NCI-H2196 (cell line): Measurements from ENCODE around the gene ANTXRL.
"Not testable (repeated sequence)": the region's sequence is repeated elsewhere in the genome, so short reads cannot be mapped to it uniquely, and the experiment has no call there.

ENCODE experiments used
- DNase-seq: peaks from one replicate; lab custom pipeline; 2025; ENCODE audit not compliant: unreplicated experiment; lab: John Stamatoyannopoulos, UW

The ANTXRL gene

DNA sequence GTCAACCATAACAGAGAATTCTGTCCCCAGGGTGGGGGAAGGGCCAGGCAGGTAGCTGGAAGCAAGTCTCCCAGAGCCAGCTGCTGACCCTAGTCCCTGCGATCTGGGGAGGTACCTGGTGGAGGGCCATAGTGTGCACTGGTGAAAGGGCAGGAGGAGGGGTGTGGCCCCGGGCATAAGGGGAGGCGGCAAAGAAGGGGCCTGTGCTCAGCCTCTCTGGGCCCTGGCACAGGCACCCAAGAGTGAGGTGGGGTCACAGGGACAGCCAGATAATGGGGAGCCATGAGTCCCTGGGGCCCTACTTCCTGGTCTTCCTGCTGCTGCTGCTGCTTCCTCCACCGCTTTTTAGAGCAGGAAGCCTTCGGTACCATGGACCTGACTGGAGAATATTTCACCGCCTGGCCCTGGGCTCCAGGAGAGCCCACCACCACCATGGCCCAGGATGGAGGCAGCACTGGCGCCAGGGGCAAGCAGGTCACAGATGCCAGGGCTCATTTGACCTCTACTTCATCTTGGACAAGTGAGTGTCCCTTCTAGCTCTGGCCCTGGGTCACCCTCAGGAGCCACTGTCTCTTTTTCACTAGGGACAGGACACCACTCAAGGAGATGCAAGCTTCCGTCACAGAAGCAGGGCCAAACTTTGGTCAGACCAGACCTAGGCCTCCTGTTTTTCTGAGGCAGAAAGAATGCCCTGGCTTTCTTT lies at the start of gene ANTXRL:
Gene ANTXRL (plus strand): TSS at position 7 of the 703 bp plus-strand sequence. CDS start 266 bp downstream, at position 273.
- no peak for DNase-seq

DNA sequence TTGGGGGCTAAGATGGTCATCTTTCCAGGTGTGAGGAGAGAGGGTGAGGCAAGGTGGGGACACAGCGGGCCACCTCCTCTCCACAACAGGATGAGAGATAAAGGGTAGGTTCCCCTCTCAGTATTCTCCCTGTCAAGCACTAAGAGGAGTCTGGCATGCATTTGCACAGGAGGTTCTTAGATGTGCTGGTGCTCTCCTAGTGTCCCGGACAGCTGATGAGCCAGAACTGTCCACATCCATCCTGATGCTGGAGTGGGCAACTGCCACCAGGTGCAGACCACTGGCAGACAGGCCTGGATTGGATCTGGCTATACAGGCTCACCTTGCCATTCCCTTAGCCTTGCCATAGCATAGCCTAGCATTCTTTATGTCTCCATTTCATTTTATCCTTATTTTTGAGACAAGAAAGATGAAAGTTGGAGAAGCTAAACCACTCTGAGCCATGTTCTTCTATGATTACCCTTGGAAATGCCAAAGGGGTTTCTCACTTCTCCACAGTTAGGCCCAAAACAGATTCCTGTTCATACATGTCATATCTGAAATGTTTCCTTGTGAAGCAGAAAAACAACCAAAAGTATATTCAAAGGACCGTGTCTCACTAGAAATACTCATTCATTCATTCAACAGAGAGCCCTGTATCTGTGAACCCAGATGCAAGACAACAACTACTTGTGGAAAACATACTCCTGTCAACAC lies 48.8 kb upstream of the ANTXRL start:
- no peak for DNase-seq

DNA sequence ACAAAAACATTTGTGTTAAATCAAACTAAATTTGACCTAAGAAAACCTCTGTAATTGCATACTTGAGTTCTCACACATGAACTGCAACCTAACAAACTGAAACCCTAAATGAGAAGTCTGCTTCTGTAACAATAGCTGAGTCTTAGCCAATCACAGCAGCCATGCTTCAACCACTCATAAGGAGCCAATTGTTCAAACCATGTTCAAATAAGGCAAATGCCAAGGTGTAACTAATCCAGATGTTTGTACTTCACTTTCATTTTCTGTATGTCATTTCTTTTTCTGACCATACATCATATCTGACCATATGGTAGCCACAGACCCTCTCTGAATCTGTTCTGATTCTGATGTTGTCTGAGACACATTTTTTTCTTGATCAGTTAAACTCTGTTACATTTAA lies 47.5 kb upstream of the ANTXRL start:
- DNase-seq = no peak

DNA sequence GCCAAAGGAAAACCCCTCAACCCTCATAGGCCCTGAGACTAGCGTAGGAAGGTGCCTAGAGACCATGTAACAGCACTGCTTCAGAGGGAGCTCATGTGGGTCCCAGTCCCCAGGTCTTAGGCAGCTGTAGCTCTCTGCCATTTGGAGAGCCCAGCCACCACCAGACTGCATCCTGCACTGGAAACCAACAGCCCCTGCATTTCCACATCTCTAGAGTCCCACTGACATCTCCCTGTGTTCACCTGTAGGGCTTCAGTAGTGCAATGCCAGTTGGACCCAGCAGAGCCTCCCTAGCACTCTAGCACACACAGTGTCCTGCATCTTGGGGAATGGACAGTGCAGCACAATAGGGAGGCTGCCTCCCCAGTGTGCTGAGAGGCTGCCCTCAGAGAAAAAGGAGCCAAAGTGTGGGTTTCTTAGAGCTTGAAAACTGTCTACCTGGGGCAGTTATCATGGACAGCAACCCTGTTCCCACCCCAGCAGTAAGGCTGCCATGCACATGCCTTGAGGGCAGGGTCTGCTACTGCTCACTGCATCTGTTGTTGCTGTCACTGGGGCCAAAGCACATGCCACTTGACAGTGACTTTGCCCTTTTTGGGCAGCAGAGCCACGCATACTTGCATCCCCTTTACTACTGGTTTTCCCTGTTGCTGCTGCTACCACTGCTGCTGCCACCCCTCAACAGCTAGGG lies 46.7 kb upstream of the ANTXRL start:
- no peak for DNase-seq

DNA sequence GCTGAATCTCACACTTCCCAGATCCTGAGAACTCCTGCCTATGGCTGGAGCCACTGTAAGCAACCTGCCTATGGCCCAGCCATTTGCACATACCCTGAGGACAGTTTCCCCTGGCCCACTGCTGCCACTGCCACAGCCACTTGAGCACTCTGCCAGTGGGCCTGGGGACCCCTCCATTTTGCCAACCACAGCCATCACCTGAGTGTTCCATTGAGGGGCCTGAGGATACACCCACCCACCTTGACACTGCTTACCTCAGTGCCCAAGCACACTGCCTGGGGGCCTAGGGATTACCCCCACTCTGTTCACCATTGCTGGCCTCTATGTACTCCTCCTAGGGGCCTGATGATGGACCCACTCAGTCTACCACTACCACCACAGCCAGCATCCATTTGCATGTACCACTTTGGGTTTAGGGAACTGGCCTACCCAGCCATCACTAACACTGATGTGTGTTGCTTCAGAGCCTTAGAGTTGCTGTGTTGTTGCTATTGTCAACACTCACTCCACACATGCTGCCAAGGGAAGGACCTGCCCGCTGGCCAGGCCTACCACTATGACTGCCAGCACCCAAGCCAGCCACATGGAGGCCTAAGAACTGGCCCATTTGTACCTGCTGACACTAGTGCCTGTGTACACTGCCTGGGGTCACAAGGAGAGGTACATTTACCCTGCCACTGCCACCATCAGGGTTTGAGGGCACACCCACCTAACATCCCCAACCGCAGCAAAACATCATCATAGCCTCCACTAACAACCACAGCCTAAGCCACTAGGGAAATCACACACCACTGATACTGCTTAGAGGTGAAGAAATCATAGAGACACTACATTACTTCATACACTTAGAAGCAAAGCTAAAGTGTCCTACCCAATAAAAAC lies 45.9 kb upstream of the ANTXRL start:
- no peak for DNase-seq

DNA sequence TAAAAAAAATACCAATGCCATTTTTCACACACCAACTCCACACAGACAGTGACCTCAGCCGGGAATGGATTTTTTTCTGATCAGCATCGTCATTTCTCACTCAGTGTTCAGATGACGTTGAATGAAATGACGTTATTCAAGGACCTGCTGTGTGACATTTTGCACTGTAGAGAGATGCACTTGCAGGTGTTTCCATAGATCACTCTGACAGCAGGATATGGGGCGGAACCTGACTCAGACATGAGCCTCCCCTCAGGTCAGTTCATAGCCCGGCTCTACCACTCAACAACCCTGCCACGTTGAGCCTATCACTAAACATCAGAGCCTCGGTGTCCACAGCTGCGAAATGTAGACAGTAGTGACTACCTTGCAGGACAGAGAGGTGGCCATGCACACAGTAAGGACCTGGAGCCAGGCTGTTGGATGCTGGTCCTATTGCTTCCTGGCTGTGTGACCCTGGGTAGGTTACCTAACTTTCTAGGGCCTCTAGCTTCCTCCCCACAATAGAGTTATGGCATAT lies 41.4 kb upstream of the ANTXRL start:
- no peak for DNase-seq

DNA sequence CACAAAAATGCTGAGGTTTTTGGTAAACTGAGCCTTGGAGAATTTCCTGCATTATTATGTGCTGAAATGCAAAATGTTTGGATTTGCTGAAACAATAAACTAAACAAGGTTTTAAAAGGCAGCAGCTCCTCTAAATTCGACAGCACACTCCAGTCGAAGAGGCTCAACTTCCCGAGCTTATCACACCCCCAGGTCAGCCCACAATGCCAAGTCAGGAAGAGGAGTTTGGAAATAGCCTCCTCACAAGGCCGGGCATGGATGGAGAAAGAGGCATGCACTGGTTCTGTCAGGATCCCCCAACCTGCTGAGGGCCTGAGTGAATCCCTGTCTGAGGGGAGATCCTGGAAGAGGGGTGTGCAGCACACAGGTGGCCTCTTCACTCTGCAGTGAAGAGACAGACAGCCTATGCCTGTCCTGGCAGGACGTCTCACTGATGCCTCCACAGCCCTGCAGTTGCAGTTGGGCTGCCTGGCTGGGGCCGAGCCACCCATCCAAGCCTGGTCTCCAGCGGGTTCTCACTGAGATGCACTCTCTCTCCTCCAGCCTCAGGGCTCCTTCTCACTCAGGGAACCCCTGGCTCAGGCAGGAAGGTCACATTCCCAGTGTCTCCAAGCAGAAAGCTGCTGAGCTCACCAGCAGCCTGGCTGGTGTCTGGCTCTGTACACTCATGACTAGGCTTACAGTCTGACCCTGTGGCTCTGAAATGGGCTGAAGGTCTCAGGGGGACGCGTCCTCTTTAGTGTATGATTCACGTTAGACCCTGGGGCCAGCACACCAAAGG lies 40.2 kb upstream of the ANTXRL start:
- not testable (repeated sequence) for DNase-seq

DNA sequence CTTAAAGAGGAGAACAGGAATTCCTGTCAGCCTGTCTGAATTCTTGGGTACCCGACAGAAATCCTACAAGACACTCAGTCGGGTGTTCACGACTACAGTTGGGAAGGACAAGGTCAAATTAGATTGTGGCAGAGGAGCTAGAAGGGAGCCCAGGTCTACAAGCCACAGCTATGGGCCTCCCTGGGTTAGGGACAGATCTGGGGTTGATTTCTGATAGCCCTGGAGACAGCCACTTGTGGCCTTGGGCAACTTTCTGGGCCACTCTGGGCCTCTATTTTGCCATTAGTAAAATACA lies 39.7 kb upstream of the ANTXRL start:
- DNase-seq = no peak

DNA sequence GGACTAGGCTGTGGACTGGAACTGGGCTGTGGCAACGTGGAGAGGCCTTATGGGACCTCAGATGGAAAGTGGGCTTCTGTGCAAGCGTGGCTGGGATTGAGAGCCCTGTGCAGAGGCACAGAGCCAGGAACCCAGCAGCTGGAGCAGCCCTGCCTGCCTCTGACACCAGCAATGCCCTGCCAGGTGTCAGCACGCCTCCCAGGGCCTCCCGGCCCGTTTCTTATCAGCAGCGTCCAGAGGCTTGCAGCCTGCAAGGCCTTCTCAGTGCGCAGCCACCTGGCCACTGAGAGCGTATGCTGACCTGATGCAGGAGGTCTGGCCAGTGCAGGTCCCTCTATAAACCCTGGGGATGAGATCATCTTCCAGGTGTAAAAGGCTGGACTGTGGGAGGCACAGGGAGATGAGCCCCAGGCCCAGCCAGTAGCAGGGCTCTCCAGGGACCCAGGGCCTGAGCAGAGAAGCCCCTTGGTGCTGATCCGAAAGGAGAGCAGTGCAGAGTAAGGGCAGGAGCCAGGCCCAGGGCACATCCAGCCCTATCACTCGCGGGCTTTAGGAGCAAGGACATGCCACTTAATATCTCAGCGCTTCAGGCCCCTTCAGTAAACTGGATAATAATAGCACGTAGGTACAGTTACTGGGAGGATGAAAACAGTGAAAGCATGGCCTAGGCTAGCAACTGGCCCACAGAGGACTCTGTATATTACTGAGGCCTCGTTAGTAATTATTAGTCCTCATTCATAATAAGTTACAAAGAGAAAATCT lies 38.8 kb upstream of the ANTXRL start:
- no peak for DNase-seq

DNA sequence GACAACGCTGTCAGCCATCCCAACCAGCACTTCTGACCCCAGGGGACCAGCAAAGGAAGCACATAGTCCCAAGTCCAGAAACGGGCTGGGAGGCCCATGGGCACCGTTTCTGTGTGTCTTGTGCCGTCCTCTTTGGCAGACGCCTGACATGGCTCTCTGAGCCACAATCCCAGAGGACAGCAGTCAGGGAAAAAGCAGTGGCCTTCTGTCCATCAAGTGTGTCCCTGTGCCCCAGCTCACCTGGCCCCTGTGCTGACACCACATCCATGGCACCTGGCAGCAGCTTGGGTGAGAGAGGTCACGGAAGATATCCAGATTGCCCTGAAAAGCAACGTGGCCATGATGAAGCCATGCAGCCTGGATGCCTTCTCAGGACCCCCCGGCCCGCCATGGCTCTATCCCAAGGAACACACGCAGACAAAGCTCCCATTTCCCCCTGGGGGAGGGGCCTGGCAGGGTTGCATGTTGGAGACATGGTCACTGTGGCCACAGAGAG lies 38.1 kb upstream of the ANTXRL start:
- no peak for DNase-seq

DNA sequence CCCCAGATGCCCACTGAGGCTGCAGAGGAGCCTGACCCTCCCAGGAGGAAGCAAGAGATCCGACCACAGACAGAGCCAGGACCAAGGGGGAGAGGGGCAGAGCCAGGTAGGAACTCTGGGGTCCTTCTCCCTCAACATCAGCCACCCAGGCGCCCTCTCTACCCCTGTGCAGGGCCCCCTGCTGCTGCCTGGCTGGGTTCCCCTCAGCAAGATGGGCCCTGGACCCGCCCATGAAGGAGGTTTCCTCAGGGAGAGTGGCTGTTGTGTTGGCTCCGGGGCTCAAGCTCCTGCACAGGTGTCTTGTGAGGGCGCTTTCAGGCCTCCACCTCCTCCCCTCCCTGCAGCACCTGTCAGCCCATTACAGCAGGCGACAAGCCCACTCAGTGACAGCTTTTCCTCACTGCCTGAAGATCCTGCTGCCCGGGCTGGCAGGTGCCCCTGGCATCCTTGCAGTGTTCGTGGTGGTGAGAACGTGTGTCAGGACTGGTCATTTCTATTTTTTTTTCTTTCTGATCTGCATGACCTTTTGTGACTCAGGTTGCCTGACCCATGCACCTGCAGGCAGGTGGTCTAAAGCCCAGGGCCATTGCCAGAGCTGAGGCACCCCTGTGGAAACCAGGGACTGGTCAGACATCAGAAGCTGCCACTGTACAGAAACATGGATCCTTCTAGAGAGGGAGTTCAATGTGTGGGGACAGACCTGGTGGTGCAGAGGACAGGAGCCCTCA lies 37.0 kb upstream of the ANTXRL start:
- DNase-seq = not testable (repeated sequence)

DNA sequence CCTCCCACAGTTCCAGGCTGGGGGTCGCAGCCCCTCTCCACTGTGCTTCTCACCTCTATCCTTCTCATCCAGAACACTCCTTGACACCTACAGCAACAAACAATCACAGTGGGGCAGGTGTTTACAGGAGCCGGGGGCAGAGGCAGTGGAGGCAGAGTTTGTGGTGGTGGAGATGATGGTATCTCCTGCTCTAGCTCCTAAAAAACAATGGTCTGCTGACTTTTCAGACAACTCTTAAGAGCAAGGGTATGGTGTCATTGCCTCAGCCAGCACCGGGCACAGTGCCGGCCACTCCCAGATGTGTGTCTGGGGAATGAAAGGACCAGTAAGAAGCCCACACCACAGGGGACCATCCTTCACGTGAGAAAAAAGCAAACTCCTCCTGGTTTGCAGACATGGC lies 36.3 kb upstream of the ANTXRL start:
- no peak for DNase-seq

DNA sequence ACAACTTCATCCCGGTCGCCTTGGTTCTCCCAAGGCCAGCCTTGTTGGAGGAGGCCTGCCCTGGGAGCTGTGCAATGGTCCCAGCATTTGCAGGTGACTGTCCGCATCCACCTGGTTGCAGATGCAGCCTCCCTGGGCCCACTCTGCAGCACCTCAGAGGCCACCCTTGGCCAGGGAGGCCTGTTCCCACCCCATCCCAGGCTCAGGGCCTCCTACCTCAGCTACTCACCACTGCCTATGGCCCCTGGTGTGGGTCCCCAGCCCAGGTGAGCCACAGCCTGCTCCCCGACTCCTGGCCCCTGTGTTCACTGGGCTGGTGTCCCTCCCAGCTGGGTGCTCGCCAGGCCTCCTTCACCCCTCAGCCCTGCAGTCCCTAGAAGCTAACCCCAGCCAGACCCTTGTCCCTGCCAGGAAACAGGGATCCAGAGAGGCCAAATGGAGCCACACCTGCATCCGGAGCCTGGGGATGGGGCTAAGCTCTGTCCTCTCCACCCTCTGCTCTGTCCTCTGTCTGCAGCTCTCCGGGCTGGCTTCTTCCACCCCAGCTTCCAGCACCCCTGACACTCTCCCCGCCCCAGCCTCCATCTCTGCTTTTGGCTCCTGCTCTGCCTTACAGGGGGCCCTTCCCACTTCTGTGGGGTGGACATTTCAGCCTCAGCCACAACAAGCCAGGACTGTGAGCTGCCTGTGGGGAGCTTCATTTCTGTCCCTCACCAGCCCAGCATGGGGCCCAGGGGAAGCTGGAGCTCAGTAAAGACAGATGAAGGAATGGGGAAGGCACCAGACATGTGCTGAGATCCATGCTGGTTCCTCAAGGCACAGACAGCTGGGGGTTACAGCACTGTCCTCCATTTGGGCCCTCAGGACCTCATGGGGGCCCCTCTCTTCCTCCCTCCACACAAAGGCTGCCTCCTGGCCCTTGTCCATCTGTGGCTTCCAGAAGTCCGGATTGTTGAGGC lies 35.6 kb upstream of the ANTXRL start:
- no peak for DNase-seq

DNA sequence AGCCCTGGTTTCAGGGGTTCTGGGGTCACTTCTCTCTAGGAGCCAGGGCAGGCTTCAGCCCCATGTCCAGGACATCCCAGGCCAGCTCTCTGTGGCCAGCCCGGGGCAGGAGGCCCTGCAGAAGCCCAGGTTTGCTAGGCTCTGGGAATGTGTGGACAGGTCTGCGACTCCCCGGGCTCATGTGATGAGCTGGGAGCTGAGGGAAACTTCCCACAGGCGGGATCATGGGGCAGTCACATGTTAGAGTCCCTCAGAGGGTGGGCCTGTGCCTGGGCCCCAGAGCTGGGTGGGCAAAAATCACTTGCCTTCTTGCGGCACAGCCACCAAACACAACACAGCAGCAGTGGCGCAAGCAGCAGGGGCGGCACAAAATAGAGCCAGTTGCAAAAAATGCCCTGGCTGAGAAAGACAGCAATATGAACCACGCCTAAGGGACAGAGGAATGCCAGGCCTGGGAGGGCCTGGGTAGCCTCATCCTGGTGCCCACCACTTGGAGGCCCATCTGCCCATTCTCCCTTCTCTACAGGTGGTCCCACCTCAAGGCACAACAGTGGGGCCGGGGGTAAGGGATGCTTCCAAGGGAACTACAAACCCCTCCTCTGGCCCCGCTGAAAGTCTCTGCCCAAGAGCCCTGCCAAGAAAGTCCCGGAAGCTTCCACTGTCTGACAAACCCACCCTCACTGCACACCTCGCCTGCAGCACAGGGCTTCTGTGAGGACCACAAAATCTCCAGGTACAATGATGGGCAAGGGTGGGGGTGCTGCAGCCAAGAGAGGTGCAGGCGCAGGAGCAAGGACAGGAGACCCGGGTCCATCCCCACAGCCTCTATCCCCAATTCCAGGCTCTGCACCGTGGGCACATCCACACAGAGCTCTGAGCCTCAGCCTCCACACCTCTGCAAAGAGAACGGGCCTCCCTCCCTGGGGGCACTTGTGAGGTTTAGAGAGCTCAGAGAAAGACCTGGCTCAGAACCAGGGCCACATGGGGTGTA lies 34.6 kb upstream of the ANTXRL start:
- DNase-seq = no peak

DNA sequence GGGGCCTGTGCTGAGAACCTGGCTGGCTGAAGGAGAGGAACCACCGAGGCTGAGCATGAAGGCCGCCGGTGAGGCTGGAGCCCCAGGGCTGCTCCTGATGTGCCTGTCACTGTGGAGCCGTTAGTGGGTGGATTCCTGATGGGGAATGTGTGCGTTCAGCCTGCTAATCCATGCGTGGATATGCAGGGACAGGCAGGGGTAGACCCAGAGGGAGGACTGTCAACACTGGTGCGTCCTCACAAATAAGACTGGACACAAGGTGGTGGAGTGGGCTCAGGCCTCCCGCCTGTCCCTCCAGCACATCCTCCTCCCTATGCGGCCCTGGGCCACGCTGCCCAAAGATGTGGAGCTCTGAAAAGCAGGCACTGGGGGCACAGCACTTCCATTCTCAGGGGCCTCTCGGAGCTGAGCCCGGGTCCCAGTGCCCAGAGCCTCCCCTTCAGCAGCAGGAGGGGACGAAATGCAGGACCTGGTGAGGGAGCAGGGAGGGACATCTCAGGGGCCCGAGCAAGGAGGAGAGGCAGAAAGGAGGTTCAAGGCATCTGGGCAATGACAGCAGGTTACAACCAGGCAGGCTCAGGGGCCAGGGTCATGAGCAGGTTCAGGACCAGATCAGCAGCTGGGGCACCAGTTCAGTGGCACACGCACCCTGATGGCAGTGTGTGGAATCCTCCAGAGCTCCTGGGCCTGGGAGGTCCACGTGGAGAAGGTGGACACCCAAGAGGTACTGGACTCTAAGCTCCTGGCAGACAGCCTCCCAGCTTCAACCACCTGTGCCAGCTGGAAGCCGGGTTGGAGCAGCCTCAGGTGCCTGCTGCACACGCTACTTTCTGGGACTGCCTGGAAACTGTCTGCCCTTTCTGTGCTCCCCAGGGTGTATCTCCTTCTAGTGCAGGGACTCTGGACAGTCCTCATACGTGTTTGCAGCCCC lies 33.5 kb upstream of the ANTXRL start:
- no peak for DNase-seq
